ENCODE measurements around the gene ACSL3.
"Not testable (repeated sequence)": the region's sequence is repeated elsewhere in the genome, so short reads cannot be mapped to it uniquely, and the experiment has no call there.

The ACSL3 gene

DNA sequence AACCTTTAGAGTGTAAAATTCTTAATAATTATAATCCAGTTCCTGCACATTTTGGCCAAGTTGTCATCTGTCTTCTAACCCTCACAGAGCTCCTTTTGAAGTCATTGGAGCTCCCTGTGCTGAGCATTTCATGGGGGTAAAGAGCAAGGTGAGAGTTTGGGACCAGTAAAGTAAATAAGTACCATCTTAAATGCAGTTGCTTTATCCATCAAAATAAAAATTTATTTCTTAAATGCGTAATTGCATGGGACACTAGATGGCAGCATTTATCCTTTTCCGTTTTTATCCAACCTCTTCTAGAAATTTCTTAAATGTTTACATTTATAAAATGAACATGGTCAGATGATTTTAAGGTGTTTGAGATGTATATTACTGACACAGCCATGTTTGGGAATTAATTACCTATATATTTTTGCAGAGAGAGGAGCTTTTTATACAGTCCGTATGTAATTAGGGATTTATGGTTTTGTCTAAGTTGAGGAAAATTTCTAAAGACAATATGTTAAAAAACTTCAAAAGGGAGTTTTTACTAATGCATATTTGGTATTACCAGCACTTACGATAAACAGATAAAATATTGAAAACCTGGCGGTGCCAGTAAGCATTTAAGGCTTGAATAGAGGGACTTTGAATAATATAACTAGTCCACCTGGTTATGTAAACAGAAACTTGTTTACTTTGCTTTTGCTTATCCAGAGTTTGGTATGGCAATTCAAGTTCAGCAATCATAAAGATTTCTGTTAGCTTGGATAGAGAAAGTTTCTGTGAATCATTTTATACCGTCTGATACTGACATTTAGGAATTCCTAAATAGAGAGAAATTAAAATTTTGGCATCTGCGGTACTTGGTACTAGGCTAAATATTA, 54.5 kb downstream of the ACSL3 start:
- DNase-seq = peak; percentile 8

- no peak for DNase-seq
These were observed 55.7 kb downstream of the ACSL3 start for GRCh38 chr2:222916229-222917197.

DNA sequence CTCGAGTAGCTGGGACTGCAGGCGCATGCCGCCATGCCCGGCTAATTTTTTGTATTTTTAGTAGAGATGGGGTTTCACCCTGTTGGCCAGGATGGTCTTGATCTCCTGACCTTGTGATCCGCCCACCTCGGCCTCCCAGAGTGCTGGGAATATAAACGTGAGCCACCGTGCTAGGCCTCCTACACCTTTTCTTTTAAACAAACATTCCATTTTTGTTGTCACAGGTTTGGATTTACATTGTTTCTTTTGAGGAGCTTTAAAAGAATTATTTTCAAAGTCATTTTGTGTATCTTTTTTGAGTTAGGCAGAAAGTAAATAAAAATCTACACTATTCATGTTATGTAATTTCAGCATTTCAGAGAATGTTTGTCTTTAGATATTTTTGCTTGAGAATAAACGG, 56.4 kb downstream of the ACSL3 start:
- DNase-seq = not testable (repeated sequence)

DNA sequence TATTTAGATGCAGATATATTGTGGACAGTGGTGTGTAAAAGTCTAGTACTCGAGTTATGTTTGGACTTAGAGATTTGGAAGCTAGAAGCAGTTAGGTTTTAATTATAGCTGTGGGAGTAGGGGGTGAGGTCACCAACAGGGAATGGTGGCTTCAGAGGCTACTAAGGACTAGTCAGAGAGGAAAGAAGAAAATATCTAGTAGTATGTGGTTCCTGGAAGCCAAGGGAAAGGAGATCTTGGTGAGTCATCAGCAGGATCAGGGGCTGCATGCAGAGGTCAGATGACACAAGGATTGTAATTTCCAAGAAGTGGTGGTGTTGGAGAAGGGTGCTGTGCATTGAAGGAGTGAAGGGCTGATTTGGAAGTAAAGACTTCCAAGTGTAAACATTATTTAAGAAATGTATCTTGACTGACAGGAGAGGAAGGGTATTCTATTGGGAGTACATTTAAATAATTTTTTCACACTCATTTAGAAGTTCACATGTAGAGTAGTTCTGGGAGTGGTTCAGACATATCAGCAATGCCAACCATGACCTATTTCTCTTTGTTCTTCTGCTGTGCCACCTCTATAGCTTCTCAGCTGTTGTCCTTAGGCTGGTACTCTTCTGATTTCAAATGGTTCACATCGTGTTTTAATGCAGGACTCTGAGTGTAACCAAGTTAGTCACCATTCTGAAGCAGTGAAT, 59.1 kb downstream of the ACSL3 start:
- peak; percentile 68 for DNase-seq

DNA sequence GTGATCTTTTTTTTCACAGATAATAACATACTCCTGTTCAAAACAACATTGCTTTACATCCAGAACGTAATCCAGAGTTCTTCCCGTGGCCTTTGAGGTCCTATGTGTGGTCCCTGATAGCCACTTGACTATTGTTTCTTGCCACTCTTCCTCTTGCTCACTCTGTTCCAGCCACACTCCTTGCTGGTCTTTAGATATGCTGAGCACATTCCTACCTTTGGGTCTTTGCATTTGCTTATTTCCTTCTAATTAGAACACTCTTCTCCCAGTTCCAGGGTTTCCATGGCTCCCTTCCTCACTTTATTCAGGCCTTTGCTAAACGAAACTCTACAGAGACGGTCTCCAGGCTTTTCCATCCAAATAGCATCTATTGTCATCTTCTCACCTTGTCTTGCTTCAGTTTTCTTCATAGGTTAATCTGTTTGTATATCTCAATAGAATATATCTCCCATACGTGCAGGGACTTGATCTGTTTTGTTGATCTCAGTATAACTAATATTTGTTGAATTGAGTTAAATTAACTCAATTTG, 59.9 kb downstream of the ACSL3 start:
- no peak for DNase-seq

GRCh38 chr2:222922019-222922800, 61.4 kb downstream of the ACSL3 start:
- no peak for DNase-seq

- DNase-seq = no peak
These were observed 66.1 kb downstream of the ACSL3 start for GRCh38 chr2:222926915-222927314.

- no peak for DNase-seq
These were observed 66.8 kb downstream of the ACSL3 start for GRCh38 chr2:222927600-222927999.

DNA sequence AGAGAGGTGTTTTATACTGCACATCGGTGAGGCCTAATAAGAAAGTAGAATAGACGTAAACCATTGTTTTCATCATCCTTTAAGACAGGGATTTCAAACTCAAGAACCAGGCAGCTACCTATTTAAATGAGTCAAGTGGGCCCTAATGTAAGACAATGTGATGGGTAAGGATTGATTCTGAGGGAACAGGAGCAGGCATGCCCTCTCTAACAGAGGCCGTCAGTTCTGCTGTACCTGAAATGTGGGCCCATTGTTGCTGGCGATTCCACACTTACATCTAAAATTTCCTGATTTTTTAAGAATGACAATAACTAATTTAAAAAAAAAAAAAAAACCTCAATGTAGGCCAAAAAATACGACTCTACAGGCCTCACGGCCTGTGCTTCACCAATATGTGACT, 67.5 kb downstream of the ACSL3 start:
- DNase-seq = no peak

DNA sequence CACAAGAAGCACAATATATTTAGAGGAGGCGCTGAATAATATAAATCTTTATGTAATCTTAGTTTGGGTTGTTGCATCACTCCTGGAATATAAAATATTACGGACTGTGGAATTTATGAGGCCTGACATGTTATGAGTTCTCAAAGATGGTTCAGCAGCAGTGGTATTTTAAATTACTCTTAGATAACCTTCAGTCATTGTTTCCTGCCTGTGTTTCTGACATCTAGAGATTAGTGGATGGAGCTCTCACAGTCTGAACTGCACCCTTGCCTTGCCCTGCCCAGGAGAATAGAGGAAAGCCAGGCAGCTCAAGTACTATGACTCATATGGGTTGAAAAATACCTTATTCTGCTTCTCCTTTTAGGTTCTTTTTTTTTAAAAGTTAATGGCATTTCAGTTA, 70.0 kb downstream of the ACSL3 start:
- peak; percentile 52 for DNase-seq

GRCh38 chr2:222931659-222932058, 70.8 kb downstream of the ACSL3 start:
- DNase-seq = no peak

- no peak for DNase-seq
These were observed 72.6 kb downstream of the ACSL3 start for GRCh38 chr2:222933458-222933857.

GRCh38 chr2:222935688-222936298, 75.0 kb downstream of the ACSL3 start:
- no peak for DNase-seq

DNA sequence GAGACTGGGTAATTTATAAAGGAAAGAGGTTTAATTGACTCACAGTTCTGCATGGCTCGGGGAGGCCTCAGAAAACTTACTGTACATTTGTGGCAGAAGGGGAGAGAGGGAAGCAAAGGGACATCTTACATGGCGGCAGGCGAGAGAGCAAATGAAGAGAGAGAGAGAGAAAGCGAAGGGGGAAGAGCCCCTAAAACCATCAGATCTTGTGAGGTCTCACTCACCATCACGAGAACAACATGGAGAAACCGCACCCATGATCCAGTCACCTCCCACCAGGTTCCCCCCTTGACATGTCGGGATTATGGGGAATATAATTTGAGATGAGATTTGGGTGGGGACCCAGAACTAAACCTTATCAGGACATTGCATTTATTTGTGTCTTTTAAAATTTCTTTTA, 75.9 kb downstream of the ACSL3 start:
- DNase-seq = no peak

GRCh38 chr2:222938327-222938726, 77.5 kb downstream of the ACSL3 start:
- DNase-seq = no peak

DNA sequence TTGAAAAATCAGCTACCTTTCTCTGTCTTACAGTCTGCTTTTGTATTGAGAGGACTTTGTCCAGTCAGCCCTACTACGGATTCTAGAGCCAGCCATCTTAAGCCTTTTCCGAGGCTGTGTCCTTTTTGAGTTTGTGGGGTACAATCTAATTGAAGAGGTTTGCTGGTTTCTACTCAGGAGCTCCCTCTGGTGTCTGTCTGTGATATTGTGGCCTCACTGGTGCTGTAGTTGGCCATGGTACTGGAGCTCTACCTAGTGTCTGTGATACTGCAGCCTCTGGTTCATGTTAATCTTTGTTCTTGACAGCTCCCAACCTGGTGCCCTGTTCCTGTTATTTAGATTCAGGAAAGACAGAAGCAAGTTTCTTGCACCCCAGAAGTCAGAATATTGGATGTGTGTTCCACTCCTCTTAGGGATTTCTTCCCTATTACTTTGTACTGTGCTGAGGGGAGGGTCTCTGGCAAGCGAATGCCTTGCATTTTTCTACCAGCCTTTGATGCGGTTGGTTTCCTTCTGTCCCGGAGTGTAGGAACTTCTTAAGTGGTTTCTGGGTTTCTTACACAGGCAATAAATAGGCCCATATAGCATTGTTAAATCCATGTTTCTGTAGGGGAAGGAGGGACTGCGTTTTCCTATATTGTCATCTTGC, 78.5 kb downstream of the ACSL3 start:
- peak; percentile 77 for DNase-seq

DNA sequence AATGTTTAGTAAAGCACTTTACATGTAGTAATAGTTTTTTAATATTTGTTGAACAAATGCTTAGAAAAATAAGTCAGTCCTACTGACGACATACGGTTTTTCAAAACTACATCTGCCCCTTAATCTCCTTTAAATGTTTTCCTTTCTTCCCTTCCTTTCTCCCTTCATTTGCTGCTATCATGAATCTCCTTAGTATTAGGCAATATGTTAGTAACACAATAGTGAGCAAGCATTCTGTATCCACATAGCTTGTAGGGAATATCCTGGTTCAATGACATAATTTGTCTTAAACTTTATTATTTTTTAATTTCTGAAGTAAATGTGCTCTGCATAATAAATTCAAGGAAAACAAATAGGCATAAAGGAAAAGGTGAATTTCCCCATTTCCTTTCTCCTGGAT, 79.1 kb downstream of the ACSL3 start:
- DNase-seq = no peak

GRCh38 chr2:222941510-222942032, 80.7 kb downstream of the ACSL3 start:
- DNase-seq = no peak

DNA sequence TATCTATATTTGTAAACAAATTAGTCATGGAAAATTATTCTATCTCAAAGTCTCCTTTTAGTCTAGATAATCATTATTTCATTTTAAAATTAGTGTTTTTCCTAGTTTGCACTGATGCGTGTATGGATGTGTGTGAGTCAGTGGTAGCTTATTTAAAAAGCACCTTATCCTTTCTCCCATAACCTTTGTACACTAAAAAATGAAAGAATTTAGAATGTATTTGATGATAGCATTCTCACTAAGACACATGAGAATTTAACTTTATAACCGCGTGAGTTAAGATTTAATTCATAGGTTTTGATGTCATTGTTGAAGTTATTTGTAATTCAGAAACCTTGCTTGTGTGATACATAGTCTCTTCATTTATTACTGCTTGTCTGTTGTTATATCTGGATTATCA, 81.7 kb downstream of the ACSL3 start:
- DNase-seq = no peak

DNA sequence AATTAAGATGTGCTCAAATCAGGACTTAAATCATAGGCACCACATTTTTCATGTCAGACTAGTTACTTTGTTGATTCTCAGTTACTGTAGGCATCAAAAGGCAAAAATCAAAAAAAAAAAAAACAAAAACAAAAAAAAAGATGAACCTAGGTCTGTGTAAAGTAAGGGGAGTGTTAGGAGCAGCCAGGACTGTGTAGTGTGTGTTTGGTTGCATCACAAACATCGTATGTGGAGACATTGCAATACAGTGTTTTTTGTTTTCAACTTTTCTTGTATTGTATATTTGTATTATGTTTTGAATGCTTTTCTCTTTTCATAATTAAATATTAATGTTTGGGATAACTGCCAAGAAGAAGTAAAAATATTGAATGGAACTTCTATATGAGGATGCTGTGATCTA, 82.1 kb downstream of the ACSL3 start:
- no peak for DNase-seq

DNA sequence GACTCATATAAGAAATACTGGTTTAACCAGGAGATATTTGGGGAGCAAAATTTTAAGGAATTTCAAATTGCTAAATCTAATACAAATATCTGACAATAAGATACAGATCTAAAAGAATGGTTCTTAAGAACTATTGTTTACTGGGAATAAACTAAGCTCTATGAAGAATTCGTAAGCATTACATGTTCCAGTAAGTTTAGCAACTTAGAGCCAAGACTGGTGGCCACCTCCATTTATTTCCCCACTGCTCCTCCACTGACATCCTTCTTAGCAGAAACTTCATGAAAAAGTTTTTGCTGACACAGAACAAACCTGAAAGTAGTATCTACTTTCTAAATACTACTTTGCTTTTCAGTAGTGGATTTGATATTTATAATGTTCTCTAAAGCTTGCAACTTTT, 83.0 kb downstream of the ACSL3 start:
- DNase-seq = no peak

Measured in MV-4-11 (cell line).